CD14-positive monocyte (primary cell): ENCODE data around the gene SCAPER. TPM values are rescaled to one million over a fixed set of nuclear protein-coding genes. Genes with fewer than 3 reads are reported as not detected.

Experiments used
- DNase-seq, 3 donors: peaks; one replicate each; pipeline ENCODE4 v3.0.0-alpha.2; 2011 to 2022
- H2AFZ ChIP-seq: 2 replicates; pipeline ENCODE4 v1.6.0; 2012; ENCODE audit warnings: mild to moderate bottlenecking, low read depth, low read length, inconsistent platforms; ENCODE audit not compliant: insufficient read depth, poor library complexity, severe bottlenecking
- H3K27ac ChIP-seq, 2 donors: 1 replicate in 1 of 2; 2 replicates in 1 of 2; pipeline ENCODE4 v1.5.1; 2012 to 2013; ENCODE audit warnings: low read length in 2 of 2, control low read depth in 1 of 2, inconsistent platforms in 1 of 2, low read depth in 1 of 2, mild to moderate bottlenecking in 1 of 2
- H3K27me3 ChIP-seq, 2 donors: one replicate each; pipeline versions ENCODE4 v1.6.0 to v1.6.1; 2011 to 2013; ENCODE audit warnings: low read length in 2 of 2; ENCODE audit not compliant: control insufficient read depth in 2 of 2, insufficient read depth in 2 of 2
- H3K36me3 ChIP-seq, 2 donors: replicated peaks in 1 of 2; 1 replicate in 1 of 2; 2 replicates in 1 of 2; pipeline versions ENCODE4 v1.5.1 to v1.6.1; 2012 to 2013; ENCODE audit warnings: low read length in 2 of 2, control low read depth in 1 of 2, inconsistent platforms in 1 of 2, mild to moderate bottlenecking in 1 of 2; ENCODE audit not compliant: insufficient read depth in 2 of 2, control insufficient read depth in 1 of 2
- H3K4me1 ChIP-seq, 2 donors: 1 replicate in 1 of 2; 2 replicates in 1 of 2; pipeline versions ENCODE4 v1.5.1 to v1.6.1; 2012 to 2013; ENCODE audit warnings: low read length in 2 of 2, control low read depth in 1 of 2, inconsistent platforms in 1 of 2, mild to moderate bottlenecking in 1 of 2, moderate library complexity in 1 of 2; ENCODE audit not compliant: insufficient read depth in 2 of 2, control insufficient read depth in 1 of 2
- H3K4me2 ChIP-seq: replicated peaks from 2 replicates; pipeline ENCODE3; 2012; ENCODE audit warnings: low read length, moderate library complexity, mild to moderate bottlenecking; ENCODE audit not compliant: poor library complexity, severe bottlenecking; ENCODE audit errors: extremely low read depth
- H3K4me3 ChIP-seq, 3 experiments: fragments of 200-600 bp in 1 of 3; sonication (generic) in 1 of 3; replicated peaks in 1 of 3; 1 replicate in 2 of 3; 2 replicates in 1 of 3; pipeline ENCODE4 v1.5.1; 2011 to 2013; ENCODE audit warnings: low read length in 3 of 3, mild to moderate bottlenecking in 3 of 3, control low read depth in 2 of 3, low read depth in 2 of 3, inconsistent platforms in 1 of 3, moderate library complexity in 1 of 3
- H3K79me2 ChIP-seq: 2 replicates; pipeline ENCODE4 v1.6.0; 2012; ENCODE audit warnings: mild to moderate bottlenecking, control low read depth, inconsistent platforms, low read length, moderate library complexity; ENCODE audit not compliant: insufficient read depth
- H3K9ac ChIP-seq: 2 replicates; pipeline ENCODE4 v1.6.0; 2017; ENCODE audit warnings: low read length, mild to moderate bottlenecking; ENCODE audit not compliant: insufficient read depth, poor library complexity, severe bottlenecking
- H3K9me3 ChIP-seq, 2 donors: replicated peaks in 1 of 2; 1 replicate in 1 of 2; 2 replicates in 1 of 2; pipeline versions ENCODE4 v1.5.1 to v1.6.1; 2012 to 2013; ENCODE audit warnings: low read length in 2 of 2, control low read depth in 1 of 2; ENCODE audit not compliant: control insufficient read depth in 1 of 2, insufficient read depth in 1 of 2
- H4K20me1 ChIP-seq: 2 replicates; pipeline ENCODE4 v1.6.0; 2012; ENCODE audit warnings: mild to moderate bottlenecking, low read length, control low read depth, moderate library complexity; ENCODE audit not compliant: insufficient read depth
- H3K27ac Mint-ChIP-seq, 7 donors: one replicate each; pipeline ENCODE4 v1.8.0; 2020; ENCODE audit warnings: mild to moderate bottlenecking in 7 of 7, mixed read lengths in 7 of 7, moderate library complexity in 6 of 7, inconsistent platforms in 2 of 7
- H3K27me3 Mint-ChIP-seq, 3 donors: one replicate each; pipeline ENCODE4 v1.8.0; 2021 to 2022; ENCODE audit warnings: low read depth in 3 of 3, mild to moderate bottlenecking in 3 of 3, mixed read lengths in 3 of 3, moderate library complexity in 3 of 3, inconsistent platforms in 1 of 3
- H3K36me3 Mint-ChIP-seq, 2 donors: one replicate each; pipeline ENCODE4 v1.8.0; 2020; ENCODE audit warnings: mixed read lengths in 2 of 2, inconsistent platforms in 1 of 2, mild to moderate bottlenecking in 1 of 2
- H3K4me1 Mint-ChIP-seq: one replicate; pipeline ENCODE4 v1.8.0; 2020; ENCODE audit warnings: mild to moderate bottlenecking, mixed read lengths
- H3K4me3 Mint-ChIP-seq, 2 donors: one replicate each; pipeline ENCODE4 v1.8.0; 2020; ENCODE audit warnings: mild to moderate bottlenecking in 2 of 2, mixed read lengths in 2 of 2, moderate library complexity in 1 of 2
- H3K9me3 Mint-ChIP-seq, 7 donors: one replicate each; pipeline ENCODE4 v1.8.0; 2020 to 2022; ENCODE audit warnings: mixed read lengths in 7 of 7, mild to moderate bottlenecking in 6 of 7, moderate library complexity in 6 of 7, inconsistent platforms in 2 of 7
- CTCF ChIP-seq: fragments of 200-600 bp; IDR thresholded peaks from one replicate; pipeline ENCODE4 v1.8.0; 2022; ENCODE audit warnings: antibody characterized with exemption, mild to moderate bottlenecking
- WGBS: methylation state at CpG from one replicate; pipeline ENCODE4 v1.1.5; 2013; ENCODE audit warnings: missing lambda C conversion rate; ENCODE audit not compliant: insufficient coverage; 5-methylcytosine and 5-hydroxymethylcytosine counted together
- intact Hi-C, 2 donors: fragments of 100-400 bp; cut with micrococcal nuclease; formaldehyde crosslinking; loops; one replicate each; pipeline versions ENCODE4 v1.15.0 to v1.15.1; 2023
- polyA plus RNA-seq, 3 donors: library from polyadenylated mRNA; depleted of rRNA in 1 of 3; unstranded in 2 of 3; stranded (reverse) in 1 of 3; fragments of 300-500 nt in 2 of 3; fragments of >200 nt in 1 of 3; fragmentation: Illumina TruSeq in 2 of 3; gene quantifications; 1 replicate in 2 of 3; 2 replicates in 1 of 3; pipeline ENCODE4 v1.2.3, GENCODE V29; 2012 to 2021

The SCAPER gene
- polyA plus RNA-seq, 3 donors: 2.5 to 5.4 (median 4.2) TPM

GRCh38 chr15:76340198-76340802 is 564.8 kb downstream of the SCAPER start:
- H4K20me1 ChIP-seq: peaks cover 44% of the 10 kb centered on the region
- H3K9me3 Mint-ChIP-seq: peaks cover 0 to 60% (median 46%) of the 10 kb centered on the region in 7 donors
- H3K36me3 ChIP-seq: no peaks in the 10 kb centered on the region
- H3K9me3 ChIP-seq: peaks cover 9 to 50% of the 10 kb centered on the region in 2 donors
- peak overlapping the region in 2 of 7 donors; percentile 38 to 48 for H3K27ac Mint-ChIP-seq
- under 1% methylated on average over 53 of the region's 53 CpGs for WGBS
- H3K4me1 Mint-ChIP-seq: peaks cover 69% of the 10 kb centered on the region
- H3K4me1 ChIP-seq: peaks cover 73 to 82% of the 10 kb centered on the region in 2 donors
- peak overlapping the region; percentile 91 for H3K4me2 ChIP-seq
- no peak overlapping the region for H3K27ac ChIP-seq
- peaks cover 81 to 98% (median 89%) of the 10 kb centered on the region in 3 donors for H3K27me3 Mint-ChIP-seq
- intact Hi-C loops: no loop called here
- no peak overlapping the region for H3K9ac ChIP-seq
- no peaks in the 10 kb centered on the region for H3K79me2 ChIP-seq
- H3K36me3 Mint-ChIP-seq: peaks cover 20 to 40% of the 10 kb centered on the region in 2 donors
- peak overlapping the region; percentile 66 for H2AFZ ChIP-seq
- H3K4me3 Mint-ChIP-seq: peak overlapping the region; percentile 86 to 99
- peaks cover 68 to 86% of the 10 kb centered on the region in 2 donors for H3K27me3 ChIP-seq
- no peak for TF ChIP-seq CTCF
- peak; percentile 32 to 46 (median 36) for DNase-seq
- H3K4me3 ChIP-seq: peak overlapping the region; percentile 34 to 79 (median 46)

GRCh38 chr15:76339305-76340197 is 565.6 kb downstream of the SCAPER start:
- peaks cover 0 to 66% (median 53%) of the 10 kb centered on the region in 7 donors for H3K9me3 Mint-ChIP-seq
- WGBS: 2% methylated on average over 40 of the region's 48 CpGs
- H3K9ac ChIP-seq: no peak overlapping the region
- no peak for TF ChIP-seq CTCF
- peaks cover 20 to 38% of the 10 kb centered on the region in 2 donors for H3K36me3 Mint-ChIP-seq
- peaks cover 65 to 86% of the 10 kb centered on the region in 2 donors for H3K27me3 ChIP-seq
- peak overlapping the region; percentile 86 to 99 for H3K4me3 Mint-ChIP-seq
- peaks cover 72% of the 10 kb centered on the region for H3K4me1 Mint-ChIP-seq
- no peak overlapping the region for H3K27ac ChIP-seq
- intact Hi-C loops: no loop called here
- H3K4me1 ChIP-seq: peaks cover 80 to 87% of the 10 kb centered on the region in 2 donors
- peak overlapping the region; percentile 66 for H2AFZ ChIP-seq
- peak in 2 of 3 donors; percentile 47 to 49 for DNase-seq
- peak overlapping the region; percentile 91 for H3K4me2 ChIP-seq
- H3K27me3 Mint-ChIP-seq: peaks cover 83 to 98% (median 89%) of the 10 kb centered on the region in 3 donors
- H3K27ac Mint-ChIP-seq: peak overlapping the region in 5 of 7 donors; percentile 30 to 76 (median 55)
- no peaks in the 10 kb centered on the region for H3K79me2 ChIP-seq
- no peaks in the 10 kb centered on the region for H3K36me3 ChIP-seq
- H4K20me1 ChIP-seq: peaks cover 44% of the 10 kb centered on the region
- peaks cover 9 to 51% of the 10 kb centered on the region in 2 donors for H3K9me3 ChIP-seq
- peak overlapping the region; percentile 34 to 79 (median 46) for H3K4me3 ChIP-seq
